Measurements from ENCODE around the gene MAN1A1. TPM values are rescaled to one million over a fixed set of nuclear protein-coding genes. Genes with fewer than 3 reads are reported as not detected.

Gene MAN1A1
- total RNA-seq, 4 donors from 2014 or later: 210 to 247 (median 229) TPM

DNA sequence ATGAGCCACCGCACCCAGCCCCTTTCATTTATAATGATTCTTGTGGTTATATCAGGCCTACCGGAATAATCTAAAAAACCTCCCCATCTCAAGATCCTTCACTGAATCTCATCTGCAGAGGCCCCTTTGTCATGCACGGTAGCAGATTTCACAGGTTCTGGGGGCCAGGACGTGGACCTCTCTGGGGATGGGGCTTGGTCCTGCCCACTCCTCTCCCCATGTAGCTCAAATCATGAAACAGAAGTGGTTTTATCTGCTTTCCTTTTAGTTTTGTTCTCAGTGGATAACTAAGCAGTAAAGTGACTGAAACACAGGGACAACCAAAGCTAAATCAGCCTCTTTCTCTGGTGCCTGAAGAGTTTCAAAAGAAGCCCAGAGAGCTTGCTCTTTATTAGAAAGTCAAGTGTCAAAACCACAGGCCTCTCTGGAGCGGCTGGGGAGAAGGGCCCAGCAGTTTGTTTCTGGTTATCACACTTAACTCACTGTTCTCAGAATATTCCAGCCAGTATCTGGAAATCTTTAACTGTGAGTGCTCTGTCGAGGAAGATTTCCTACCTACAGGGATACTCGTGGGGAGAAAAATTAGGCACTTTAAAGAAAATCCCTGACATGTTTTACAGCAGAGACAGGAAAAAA, 210.5 kb downstream of the MAN1A1 start:
- no peak for DNase-seq (ENCODE audit: low spot score)
- TF ChIP-seq, protein P1, sequence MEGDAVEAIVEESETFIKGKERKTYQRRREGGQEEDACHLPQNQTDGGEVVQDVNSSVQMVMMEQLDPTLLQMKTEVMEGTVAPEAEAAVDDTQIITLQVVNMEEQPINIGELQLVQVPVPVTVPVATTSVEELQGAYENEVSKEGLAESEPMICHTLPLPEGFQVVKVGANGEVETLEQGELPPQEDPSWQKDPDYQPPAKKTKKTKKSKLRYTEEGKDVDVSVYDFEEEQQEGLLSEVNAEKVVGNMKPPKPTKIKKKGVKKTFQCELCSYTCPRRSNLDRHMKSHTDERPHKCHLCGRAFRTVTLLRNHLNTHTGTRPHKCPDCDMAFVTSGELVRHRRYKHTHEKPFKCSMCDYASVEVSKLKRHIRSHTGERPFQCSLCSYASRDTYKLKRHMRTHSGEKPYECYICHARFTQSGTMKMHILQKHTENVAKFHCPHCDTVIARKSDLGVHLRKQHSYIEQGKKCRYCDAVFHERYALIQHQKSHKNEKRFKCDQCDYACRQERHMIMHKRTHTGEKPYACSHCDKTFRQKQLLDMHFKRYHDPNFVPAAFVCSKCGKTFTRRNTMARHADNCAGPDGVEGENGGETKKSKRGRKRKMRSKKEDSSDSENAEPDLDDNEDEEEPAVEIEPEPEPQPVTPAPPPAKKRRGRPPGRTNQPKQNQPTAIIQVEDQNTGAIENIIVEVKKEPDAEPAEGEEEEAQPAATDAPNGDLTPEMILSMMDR (IDR thresholded peaks at IDR 0.05): no peak
- no peak for ATAC-seq (ENCODE audit: low FRiP score)

DNA sequence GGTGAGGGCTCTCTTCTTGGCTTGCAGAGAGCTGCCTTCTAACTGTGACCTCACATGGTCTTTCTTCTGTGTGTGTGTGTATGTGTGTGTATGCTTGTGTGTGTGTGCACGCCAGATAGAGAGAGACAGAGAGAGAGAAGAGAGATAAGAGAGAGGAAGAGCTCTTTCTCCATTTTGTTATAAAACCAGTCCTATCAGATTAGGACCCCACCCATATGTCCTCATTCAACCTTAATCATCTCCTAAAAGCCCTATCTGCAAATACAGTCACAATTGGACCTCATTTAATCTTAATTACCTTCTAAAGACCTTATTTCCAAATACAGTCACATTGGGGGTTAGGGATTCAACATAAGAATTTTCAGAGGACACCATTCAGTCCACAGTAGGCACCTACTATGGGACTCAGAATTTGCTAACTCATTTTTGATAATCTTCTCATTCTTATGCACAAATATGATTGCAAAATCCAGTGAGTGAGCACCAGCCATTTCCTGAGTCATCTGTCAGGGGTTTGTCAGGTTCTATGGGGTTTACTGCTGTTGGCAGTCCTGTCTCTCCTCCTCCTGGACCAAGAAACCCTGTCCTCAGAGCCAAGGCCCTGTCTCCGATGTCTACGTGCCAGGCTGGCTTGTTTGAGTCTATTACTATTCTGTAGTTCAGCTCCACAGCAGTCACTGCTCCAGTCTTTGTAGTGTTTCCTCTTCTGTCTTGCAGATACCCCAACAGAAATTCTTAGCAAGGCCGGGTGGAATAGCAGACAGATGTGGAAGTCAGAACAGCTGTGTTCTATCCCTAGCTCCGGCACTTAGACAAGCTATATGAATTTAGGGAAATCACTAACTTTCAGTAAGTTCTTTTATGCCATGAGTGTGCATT, 212.1 kb downstream of the MAN1A1 start:
- DNase-seq (ENCODE audit: low spot score) (no peak), ATAC-seq (ENCODE audit: low FRiP score) (peak; percentile 92)

DNA sequence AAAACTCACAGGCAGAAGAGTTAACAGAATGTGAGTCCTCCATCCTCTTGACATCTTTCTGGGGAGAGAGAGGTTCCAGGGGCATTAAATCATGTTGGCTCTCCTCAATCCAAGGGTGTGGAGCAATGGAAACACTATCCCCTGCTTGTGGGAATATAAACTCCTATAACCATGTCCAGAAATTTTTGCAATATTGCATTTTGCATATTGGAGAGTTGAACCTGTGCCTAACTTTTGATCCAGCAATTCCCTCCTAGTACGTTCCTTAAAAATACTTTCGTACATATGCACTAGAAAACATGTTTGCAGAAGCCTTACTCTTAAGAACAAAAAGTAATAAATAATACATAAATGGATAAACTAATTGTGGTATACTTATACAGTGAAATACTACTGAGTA, 214.8 kb downstream of the MAN1A1 start:
- ATAC-seq (ENCODE audit: low FRiP score) (no peak), DNase-seq (ENCODE audit: low spot score) (no peak)
- TF ChIP-seq, protein P1 (IDR thresholded peaks at IDR 0.05): no peak

More for the DNA sequence above, 212.1 kb downstream of the MAN1A1 start:
- TF ChIP-seq, protein P1 (IDR thresholded peaks at IDR 0.05): no peak

DNA sequence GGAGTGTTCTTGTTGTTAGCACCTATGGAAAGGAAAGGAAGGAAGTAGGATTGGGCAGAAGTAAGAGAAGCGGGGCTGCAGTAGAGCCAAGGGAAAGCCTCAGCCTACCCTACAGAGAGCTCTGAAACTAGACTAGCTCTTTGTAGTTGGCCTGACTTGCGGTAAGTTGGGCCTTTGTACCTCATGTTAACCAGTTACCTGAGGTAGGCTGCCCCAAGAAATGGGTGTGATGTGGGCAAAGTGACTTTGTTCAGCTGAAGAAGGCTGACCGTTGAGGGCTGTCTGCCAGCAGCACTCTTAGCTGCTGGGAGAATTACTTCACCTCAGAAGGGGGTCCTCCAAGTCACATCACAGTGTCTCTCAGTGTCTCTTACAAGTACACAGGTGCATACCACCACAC, 216.2 kb downstream of the MAN1A1 start:
- no peak for ATAC-seq (ENCODE audit: low FRiP score)
- TF ChIP-seq, protein P1 (IDR thresholded peaks at IDR 0.05): no peak
- DNase-seq (ENCODE audit: low spot score): no peak

DNA sequence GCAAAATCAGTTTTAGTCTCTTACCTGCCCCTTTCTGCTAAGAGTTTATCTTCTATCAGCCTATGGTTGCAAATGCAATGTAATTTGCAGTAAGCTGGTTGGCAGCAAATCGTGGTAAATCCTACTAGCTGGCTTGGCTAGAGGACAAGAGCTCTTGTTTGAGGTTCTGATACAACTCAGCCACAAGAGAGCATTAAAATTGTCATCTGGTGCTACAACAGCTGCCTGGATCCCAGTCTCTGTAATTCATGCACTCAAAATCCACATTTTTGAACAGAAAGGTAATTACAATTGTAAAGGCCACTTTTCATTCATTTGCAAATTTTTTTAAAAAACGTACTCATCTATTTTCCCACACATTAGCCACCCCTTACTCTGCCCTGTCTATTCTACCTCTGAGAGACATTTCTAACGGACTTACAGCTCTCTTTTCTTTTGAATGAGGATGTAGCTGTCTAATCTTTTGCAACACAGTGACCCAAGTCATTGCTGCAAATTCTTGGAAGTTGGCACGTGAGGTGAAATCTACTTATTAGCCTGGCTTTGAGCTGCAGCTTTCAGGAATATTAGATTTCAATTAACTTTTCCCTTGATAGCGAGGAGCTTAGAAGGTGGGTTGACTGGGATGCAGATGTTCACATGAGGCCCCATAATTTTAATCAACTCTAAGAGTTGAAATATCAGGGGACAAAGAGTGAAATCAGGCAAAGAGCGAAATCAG, 217.1 kb downstream of the MAN1A1 start:
- TF ChIP-seq, protein P1 (IDR thresholded peaks at IDR 0.05): no peak
- ATAC-seq (ENCODE audit: low FRiP score): no peak
- no peak for DNase-seq (ENCODE audit: low spot score)

DNA sequence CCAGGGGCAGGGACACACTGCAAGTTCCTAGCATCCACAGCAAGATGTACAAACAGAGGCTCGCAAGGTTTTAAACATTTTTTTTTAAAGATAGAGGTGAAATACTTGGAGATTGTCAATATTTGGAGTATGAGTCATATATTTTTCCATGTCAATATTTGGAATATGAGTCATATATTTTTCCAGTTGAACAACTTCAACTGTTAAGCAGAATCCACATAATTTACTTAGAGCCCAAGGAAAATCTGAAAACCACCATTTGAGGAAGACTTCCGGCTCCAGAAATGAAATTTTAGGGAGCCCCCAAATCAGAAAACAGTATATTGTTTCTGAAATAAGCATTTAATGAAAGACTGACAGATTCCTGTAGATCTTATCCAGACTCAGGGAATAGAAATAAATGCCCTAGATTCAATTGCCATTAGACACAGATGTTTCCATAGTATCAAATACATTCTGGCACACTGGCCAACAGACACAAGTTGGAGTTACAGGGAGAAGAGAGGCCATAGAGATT, 219.5 kb downstream of the MAN1A1 start:
- TF ChIP-seq, protein P1 (IDR thresholded peaks at IDR 0.05): no peak
- ATAC-seq (ENCODE audit: low FRiP score) (peak; percentile 26), DNase-seq (ENCODE audit: low spot score) (no peak)

All from omental fat pad (tissue), 4 donors.